Ovary (tissue), 10 donors: ENCODE measurements around the gene TRIM28. TPM values are rescaled to one million over a fixed set of nuclear protein-coding genes. Genes with fewer than 3 reads are reported as not detected.
A peak's percentile ranks its signal among the peaks of the same experiment; 100 is the strongest.

Experiments used
- DNase-seq, 5 donors: peaks; one replicate each; pipeline ENCODE4 v3.0.0-alpha.2; 2019 to 2020
- H3K27ac ChIP-seq, 2 donors: fragments of 200-600 bp; one replicate each; pipeline versions ENCODE4 v1.5.1 to v1.8.0; 2019 to 2022
- H3K27me3 ChIP-seq: fragments of 200-600 bp; one replicate; pipeline ENCODE4 v1.8.0; 2022
- H3K36me3 ChIP-seq: fragments of 200-600 bp; sonication (generic); one replicate; pipeline ENCODE4 v1.5.1; 2019
- H3K4me1 ChIP-seq: one replicate; pipeline ENCODE4 v1.8.1; 2013; ENCODE audit warnings: mild to moderate bottlenecking, moderate library complexity; ENCODE audit not compliant: insufficient read depth
- H3K4me3 ChIP-seq: fragments of 200-600 bp; sonication (generic); one replicate; pipeline ENCODE4 v1.5.1; 2017
- H3K9me3 ChIP-seq, 2 donors: fragments of 200-600 bp in 1 of 2; sonication (generic) in 1 of 2; one replicate each; pipeline versions ENCODE4 v1.5.1 to v1.8.1; 2013 to 2019; ENCODE audit warnings: mild to moderate bottlenecking in 1 of 2, moderate library complexity in 1 of 2
- CTCF ChIP-seq, 3 donors: fragments of 450-650 bp in 2 of 3; fragments of 200-600 bp in 1 of 3; IDR thresholded peaks; one replicate each; pipeline versions ENCODE4 v1.5.1 to v1.8.0; 2016 to 2022; ENCODE audit warnings: antibody characterized with exemption in 3 of 3, mild to moderate bottlenecking in 1 of 3
- EP300 ChIP-seq: sonication (generic); formaldehyde crosslinking; IDR thresholded peaks from one replicate; pipeline ENCODE4 v1.6.1; 2017; ENCODE audit warnings: antibody characterized with exemption
- POLR2A ChIP-seq: fragments of 450-650 bp; IDR thresholded peaks from one replicate; pipeline ENCODE4 v1.6.1; 2017; ENCODE audit warnings: antibody characterized with exemption, mild to moderate bottlenecking, moderate library complexity
- WGBS, 3 donors: extraction: QIAGEN DNeasy Blood & Tissue Kit in 1 of 3; methylation state at CpG; one replicate each; pipeline versions ENCODE4 v1.1.5 to v1.1.7; 2013 to 2017; 5-methylcytosine and 5-hydroxymethylcytosine counted together
- intact Hi-C, 4 donors: fragments of 100-400 bp; cut with DNase I; formaldehyde crosslinking; loops; one replicate each; pipeline versions ENCODE4 v1.11.0 to v1.15.1; 2022 to 2023
- long read RNA-seq, 3 donors: library from polyadenylated mRNA in 2 of 3; unstranded in 2 of 3; transcript quantifications; one replicate each; pipeline ENCODE4 v2.0.0 and lab custom pipeline, GENCODE V29; 2021 to 2026
- polyA plus RNA-seq, 2 donors: library from polyadenylated mRNA; stranded (reverse); fragments of 200-250 nt in 1 of 2; fragments of 350-450 nt in 1 of 2; fragmentation: Illumina TruSeq in 1 of 2; extraction: RNeasy Lipid Tissue Mini Kit (QIAGEN cat#74804) in 1 of 2; gene quantifications; one replicate each; pipeline ENCODE4 v1.2.3, GENCODE V29; 2013 to 2014
- total RNA-seq, 7 donors: library from RNA; depleted of rRNA in 2 of 7; stranded (reverse); fragments of >200 nt in 2 of 7; fragmentation: NEBNext Ultra II Directional in 3 of 7; extraction: Animal tissue kit (Norgen Biotek cat#: 25700) in 3 of 7; gene quantifications; one replicate each; pipeline versions ENCODE4 v1.1.0 to v1.2.4, GENCODE V29; 2016 to 2023
- donor health status: DM: no; HTN: no; CAD: no; lungs with moderate emphysema.
- donor health status: DM: no; HTN: no; CAD: no.
- donor health status: Bipolar disorder and iron deficiency.
- donor health status: DM: yes; HTN: yes; CAD: no.
- donor health status: DM: no; HTN: no; CAD: no.
- donor health status: DM: yes; HTN: yes; CAD: no.

The TRIM28 gene
- total RNA-seq (100 to 1,000 TPM; 193 to 505 (median 348) TPM), polyA plus RNA-seq (100 to 1,000 TPM; 270 to 294 TPM)
- long read RNA-seq, donor 1, transcript TRIM28-201 (17 exons, 2,960 nt), result major isoform, 80 of 399 reads
- long read RNA-seq, donor 1, partial matches to known transcripts, result 298 of 399 reads
- long read RNA-seq, donor 1, other reads (novel, unspliced or antisense), result 17 of 399 reads
- long read RNA-seq, donor 2, transcript TRIM28-201 (17 exons, 2,960 nt), result major isoform, 53 of 203 reads
- long read RNA-seq, donor 2, transcript TRIM28-213 (4 exons, 714 nt), result minor isoform, 19 of 203 reads
- long read RNA-seq, donor 2, partial matches to known transcripts, result 129 of 203 reads
- long read RNA-seq, donor 2, other reads (novel, unspliced or antisense), result 0 of 203 reads
- long read RNA-seq, donor 3, transcript TRIM28-201 (17 exons, 2,960 nt), result major isoform, 431 of 556 reads
- long read RNA-seq, donor 3, transcript TRIM28-213 (4 exons, 714 nt), result minor isoform, 6 of 556 reads
- long read RNA-seq, donor 3, partial matches to known transcripts, result 77 of 556 reads
- long read RNA-seq, donor 3, other reads (novel, unspliced or antisense), result 42 of 556 reads

- peak within 1 kb of the TSS; percentile 79 for H3K4me3 ChIP-seq
- TF ChIP-seq CTCF (IDR thresholded peaks at IDR 0.05) (peak in 1 of 3 donors; percentile 51), EP300 (peak; percentile 74), POLR2A (peak; percentile 97)
- no peaks in the 10 kb centered on the region for H3K27me3 ChIP-seq
- no peaks in the 10 kb centered on the region for H3K9me3 ChIP-seq
- no peaks in the 10 kb centered on the region for H3K36me3 ChIP-seq
- 1% methylated on average over 62 to 73 of the region's 73 CpGs for WGBS, 3 donors
- intact Hi-C loops, result no loop called here
- DNase-seq, result peak; percentile 99 to 100 (median 99)
- peaks cover 10% of the 10 kb centered on the region for H3K4me1 ChIP-seq
- peak within 1 kb of the TSS; percentile 87 to 91 for H3K27ac ChIP-seq
These were observed at the start of gene TRIM28 for GRCh38 chr19:58543826-58544590. Gene TRIM28, plus strand, starts transcription at chr19:58544064. Its CDS starts 694 bp downstream, at chr19:58544758.

GRCh38 chr19:58497634-58498170 is 46.2 kb upstream of the TRIM28 start:
- Histone ChIP-seq H3K27me3 (no peaks in the 10 kb centered on the region), H3K9me3 (no peaks in the 10 kb centered on the region), H3K4me3 (no peak overlapping the region), H3K4me1 (peaks cover 5% of the 10 kb centered on the region), H3K27ac (no peak overlapping the region), H3K36me3 (no peaks in the 10 kb centered on the region)
- intact Hi-C loops, result no loop called here
- peak in 1 of 5 donors; percentile 33 for DNase-seq
- TF ChIP-seq EP300 (no peak), POLR2A (no peak), CTCF (IDR thresholded peaks at IDR 0.05) (no peak)
- 73 to 79% (median 75%) methylated on average over 8 of the region's 8 CpGs for WGBS, 3 donors

- Histone ChIP-seq H3K36me3 (no peaks in the 10 kb centered on the region), H3K27me3 (no peaks in the 10 kb centered on the region), H3K4me1 (peaks cover 5% of the 10 kb centered on the region), H3K9me3 (no peaks in the 10 kb centered on the region), H3K4me3 (peak overlapping the region; percentile 29), H3K27ac (no peak overlapping the region)
- peak; percentile 51 to 75 (median 72) for DNase-seq
- 43 to 57% (median 47%) methylated on average over 22 of the region's 22 CpGs for WGBS, 3 donors
- intact Hi-C loops, result no loop called here
- TF ChIP-seq POLR2A (no peak), CTCF (IDR thresholded peaks at IDR 0.05) (no peak), EP300 (no peak)
These were observed 45.4 kb upstream of the TRIM28 start for GRCh38 chr19:58498316-58499020.
